ENCODE measurements around the gene PLS1. TPM values are rescaled to one million over a fixed set of nuclear protein-coding genes. Genes with fewer than 3 reads are reported as not detected.

The PLS1 gene
- polyA plus RNA-seq, 2 of the 4 experiments (the other 2 are of a cell fraction): 18.5 to 78.1 TPM

GRCh38 chr3:142664819-142665218, 68.6 kb downstream of the PLS1 start:
- no peak for TF ChIP-seq CTCF (IDR thresholded peaks at IDR 0.05)
- no peak for TF ChIP-seq FOSL2 (IDR thresholded peaks at IDR 0.05)
- no peak for TF ChIP-seq FOSL2 (CRISPR knock-in tag; IDR thresholded peaks at IDR 0.05)
- TF ChIP-seq TFCP2L1 (CRISPR knock-in tag; IDR thresholded peaks at IDR 0.05): no peak
- TF ChIP-seq ZC3H11A (IDR thresholded peaks at IDR 0.05): no peak
- no peak for TF ChIP-seq ESRRA (IDR thresholded peaks at IDR 0.05; ENCODE audit: borderline replicate concordance, low read length)
- no peak for TF ChIP-seq REST (IDR thresholded peaks at IDR 0.05)
- TF ChIP-seq BHLHE40 (IDR thresholded peaks at IDR 0.05; ENCODE audit: low read depth, low read length): no peak
- TF ChIP-seq FOXS1 (CRISPR knock-in tag; IDR thresholded peaks at IDR 0.05): no peak
- no peak for TF ChIP-seq EHF (CRISPR knock-in tag; IDR thresholded peaks at IDR 0.05)
- TF ChIP-seq MAFK (IDR thresholded peaks at IDR 0.05; ENCODE audit: partially characterized antibody): no peak
- TF ChIP-seq CBX2 (IDR thresholded peaks at IDR 0.05; ENCODE audit: borderline replicate concordance, low read depth): no peak
- TF ChIP-seq RNF2 (IDR thresholded peaks at IDR 0.05; ENCODE audit: borderline replicate concordance, low read depth): no peak
- no peak for TF ChIP-seq NFE2L2 (conservative IDR thresholded peaks at IDR 0.05; ENCODE audit: low read length)
- no peak for TF ChIP-seq CBX8 (IDR thresholded peaks at IDR 0.05)
- TF ChIP-seq SREBF2 (IDR thresholded peaks at IDR 0.05): no peak
- TF ChIP-seq MAZ (IDR thresholded peaks at IDR 0.05; ENCODE audit: borderline replicate concordance, low read depth, low read length): no peak
- no peak for TF ChIP-seq HOXA7 (CRISPR knock-in tag; IDR thresholded peaks at IDR 0.05)
- DNase-seq (ENCODE audit: low read depth in 1 of 2, low spot score in 1 of 2) (no peak), FAIRE-seq (no peak), ATAC-seq (no peak)
- 90% methylated on average over 2 of the region's 2 CpGs for WGBS (ENCODE audit: missing lambda C conversion rate)
- Histone ChIP-seq H3K9me3 (no peaks in the 10 kb centered on the region), H3K4me2 (peak overlapping the region; percentile 80), H3K4me3 (peak overlapping the region; percentile 16; the same call in 1 of the 3 replicates), H3K4me1 (peaks cover 31% of the 10 kb centered on the region), H3K27ac (peak overlapping the region; percentile 54 to 67)
- POLR2A ChIA-PET: interaction anchor here (0.9 to 1.1 kb wide), 2 partner anchors 27 to 60 kb away, joined by 3 to 4 read pairs; no protein-coding TSS in a partner anchor
- CTCF ChIA-PET: interaction anchor here (1.2 kb wide), 1 partner anchor 164 kb away, joined by 4 read pairs; no protein-coding TSS in a partner anchor

GRCh38 chr3:142670120-142670519, 73.9 kb downstream of the PLS1 start:
- no peak for DNase-seq (ENCODE audit: low read depth in 1 of 2, low spot score in 1 of 2)
- H3K4me2 ChIP-seq: no peak overlapping the region
- no peak for TF ChIP-seq CEBPB (IDR thresholded peaks at IDR 0.05)
- no peak for TF ChIP-seq SREBF2 (IDR thresholded peaks at IDR 0.05)
- no peak for TF ChIP-seq ZFP36 (IDR thresholded peaks at IDR 0.05; ENCODE audit: borderline replicate concordance, partially characterized antibody)
- no peak for TF ChIP-seq RARB (CRISPR knock-in tag; IDR thresholded peaks at IDR 0.05)
- WGBS (ENCODE audit: missing lambda C conversion rate): 48% methylated on average over 1 of the region's 1 CpG
- H3K27ac ChIP-seq: no peak overlapping the region
- FAIRE-seq: peak; percentile 32
- H3K4me3 ChIP-seq: no peak overlapping the region
- ChIA-PET POLR2A (no interaction called here), CTCF (interaction anchor here (1.6 kb wide), 1 partner anchor 14 kb away, joined by 3 read pairs; no protein-coding TSS in a partner anchor)
- no peak for ATAC-seq
- H3K4me1 ChIP-seq: peaks cover 8% of the 10 kb centered on the region
- H3K9me3 ChIP-seq: no peaks in the 10 kb centered on the region
